HFF-Myc (cell line): ENCODE results near the gene TASL.
"Not testable (repeated sequence)": the region's sequence is repeated elsewhere in the genome, so short reads cannot be mapped to it uniquely, and the experiment has no call there.

Source experiments
- DNase-seq: peaks from one replicate; pipeline ENCODE4 v3.0.0-alpha.2; 2011; ENCODE audit warnings: low read depth; ENCODE audit errors: extremely low read depth
- H3K4me3 ChIP-seq: replicated peaks from 2 replicates; pipeline ENCODE4 v1.5.1; 2011; ENCODE audit warnings: low read depth, mild to moderate bottlenecking, control low read depth, low read length
- CTCF ChIP-seq: IDR thresholded peaks from 2 replicates; pipeline ENCODE4 v1.5.1; 2012; ENCODE audit warnings: mild to moderate bottlenecking, low read depth, low read length, control low read depth; ENCODE audit errors: missing control alignments

The TASL gene

DNA sequence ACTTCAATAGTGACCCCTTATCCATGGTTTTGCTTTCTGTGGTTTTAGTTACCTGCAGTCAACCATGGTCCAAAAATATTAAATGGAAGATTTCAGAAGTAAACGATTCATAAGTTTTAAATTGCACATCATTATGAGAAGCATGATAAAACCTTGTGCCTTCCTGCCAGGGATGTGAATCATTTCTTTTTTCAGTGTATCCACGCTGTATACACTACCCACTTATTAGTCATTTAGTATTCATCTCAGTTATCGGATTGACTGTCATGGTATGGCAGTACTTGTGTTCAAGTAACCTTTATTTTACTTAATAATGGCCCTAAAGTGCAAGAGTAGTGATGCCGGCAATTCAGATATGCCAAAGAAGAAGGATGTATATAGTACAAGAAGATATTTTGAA, 37.7 kb upstream of the TASL start:
- no peak for TF ChIP-seq CTCF
- no peak for DNase-seq
- H3K4me3 ChIP-seq = no peak overlapping the region

DNA sequence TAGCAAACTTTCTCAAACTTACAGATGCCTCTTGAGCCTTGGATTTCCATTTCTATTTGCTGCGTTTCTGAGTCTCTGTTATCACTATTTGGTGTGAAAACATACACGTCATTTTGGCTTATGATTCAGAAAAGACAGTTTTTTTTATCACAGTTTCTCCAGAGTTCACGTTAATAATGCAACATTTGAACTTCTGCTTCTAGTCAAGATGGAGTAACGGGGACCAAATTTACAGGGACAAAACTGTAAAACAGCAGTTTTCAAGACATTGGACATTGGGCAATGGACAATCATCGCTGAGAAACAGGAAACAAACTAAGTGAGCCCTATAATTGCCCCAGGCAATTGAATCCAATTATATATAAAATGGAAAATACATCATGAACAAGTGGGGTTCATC, 36.2 kb upstream of the TASL start:
- no peak for DNase-seq
- TF ChIP-seq CTCF = no peak
- H3K4me3 ChIP-seq = no peak overlapping the region

- no peak for DNase-seq
- TF ChIP-seq CTCF = no peak
- H3K4me3 ChIP-seq = no peak overlapping the region
Observed at GRCh38 chrX:30612250-30612655, 34.7 kb upstream of the TASL start.

DNA sequence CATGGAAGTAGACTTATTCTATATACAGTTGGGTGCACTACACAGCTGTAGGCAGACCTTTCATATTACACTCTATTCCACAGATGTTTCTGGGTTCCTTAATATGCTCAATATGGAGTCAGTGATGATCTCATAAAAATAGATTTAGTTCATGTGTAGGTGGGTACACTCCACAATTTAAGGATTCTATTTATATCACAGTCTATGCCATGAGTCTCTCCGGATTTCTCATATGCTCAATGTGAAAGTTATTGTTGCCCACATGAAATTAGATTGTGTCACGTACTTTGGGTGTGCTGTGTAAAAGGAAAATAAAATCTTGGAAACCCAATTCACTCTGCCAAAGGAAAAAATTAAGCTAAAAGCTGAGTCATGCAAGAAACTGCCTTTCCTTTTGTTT, 32.5 kb upstream of the TASL start:
- DNase-seq = no peak
- no peak for TF ChIP-seq CTCF
- H3K4me3 ChIP-seq = no peak overlapping the region

GRCh38 chrX:30607155-30607554, 29.6 kb upstream of the TASL start:
- no peak overlapping the region for H3K4me3 ChIP-seq
- DNase-seq = no peak
- TF ChIP-seq CTCF = no peak

GRCh38 chrX:30600269-30601176, 23.0 kb upstream of the TASL start:
- DNase-seq, H3K4me3 ChIP-seq: not testable (repeated sequence)

GRCh38 chrX:30597216-30598012, 19.8 kb upstream of the TASL start:
- TF ChIP-seq CTCF = no peak
- no peak overlapping the region for H3K4me3 ChIP-seq
- no peak for DNase-seq
